BLaER1 (cell line): Measurements from ENCODE around the gene MTARC1.

ENCODE experiments used
- H3K27ac ChIP-seq: shearing (Covaris generic); formaldehyde crosslinking; 2 replicates; pipeline ENCODE4 v1.8.1; 2022
- H3K27me3 ChIP-seq: shearing (Covaris generic); formaldehyde crosslinking; 2 replicates; pipeline ENCODE4 v1.8.1; 2022
- H3K36me3 ChIP-seq: shearing (Covaris generic); formaldehyde crosslinking; 2 replicates; pipeline ENCODE4 v1.8.1; 2022
- H3K4me1 ChIP-seq: shearing (Covaris generic); formaldehyde crosslinking; 2 replicates; pipeline ENCODE4 v1.8.1; 2022
- H3K4me2 ChIP-seq: shearing (Covaris generic); formaldehyde crosslinking; 2 replicates; pipeline ENCODE4 v1.8.1; 2022
- H3K4me3 ChIP-seq: shearing (Covaris generic); formaldehyde crosslinking; 2 replicates; pipeline ENCODE4 v1.8.1; 2022
- H3K9ac ChIP-seq: shearing (Covaris generic); formaldehyde crosslinking; 2 replicates; pipeline ENCODE4 v1.8.1; 2022
- H3K9me3 ChIP-seq: shearing (Covaris generic); formaldehyde crosslinking; 2 replicates; pipeline ENCODE4 v1.8.1; 2022
- H4K20me1 ChIP-seq: shearing (Covaris generic); formaldehyde crosslinking; 2 replicates; pipeline ENCODE4 v1.8.1; 2022
- Cebpa-rat ChIP-seq: shearing (Covaris generic); IDR thresholded peaks from 2 replicates; pipeline ENCODE4 v1.8.1; 2022

The MTARC1 gene

GRCh38 chr1:220810963-220811362 is 24.2 kb downstream of the MTARC1 start:
- H3K4me3 ChIP-seq = no peak overlapping the region
- H4K20me1 ChIP-seq = no peaks in the 10 kb centered on the region
- H3K36me3 ChIP-seq = no peaks in the 10 kb centered on the region
- H3K4me2 ChIP-seq = no peak overlapping the region
- peaks cover 4% of the 10 kb centered on the region; the same call in 1 of the 2 replicates for H3K4me1 ChIP-seq
- H3K9ac ChIP-seq = no peak overlapping the region
- no peaks in the 10 kb centered on the region for H3K9me3 ChIP-seq
- H3K27me3 ChIP-seq = no peaks in the 10 kb centered on the region
- TF ChIP-seq Cebpa-rat = no peak
- H3K27ac ChIP-seq = no peak overlapping the region

DNA sequence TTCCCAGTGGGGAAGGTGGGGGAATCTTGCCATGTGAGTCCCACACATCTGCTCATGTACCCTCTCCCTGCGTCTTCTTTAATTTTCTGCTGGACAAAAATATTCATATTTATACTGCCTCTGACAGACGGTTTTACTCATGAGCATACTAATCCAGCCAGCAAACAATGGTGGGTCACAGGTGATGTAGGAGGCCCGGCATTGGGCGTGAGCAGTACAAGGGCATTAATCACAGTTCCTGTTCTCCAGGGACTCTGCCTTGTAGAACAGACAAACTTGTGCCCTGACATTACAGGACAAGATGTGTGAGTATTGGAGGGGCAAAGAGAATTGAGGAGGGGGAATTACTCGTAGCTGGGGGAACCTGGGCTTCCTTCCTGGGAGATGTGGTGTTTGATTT is 25.0 kb downstream of the MTARC1 start:
- TF ChIP-seq Cebpa-rat = no peak

GRCh38 chr1:220812308-220812707 is 25.6 kb downstream of the MTARC1 start:
- H3K9me3 ChIP-seq = no peaks in the 10 kb centered on the region
- H4K20me1 ChIP-seq = no peaks in the 10 kb centered on the region
- H3K9ac ChIP-seq = no peak overlapping the region
- H3K36me3 ChIP-seq = no peaks in the 10 kb centered on the region
- no peak overlapping the region for H3K27ac ChIP-seq
- TF ChIP-seq Cebpa-rat = no peak
- H3K4me2 ChIP-seq = no peak overlapping the region
- H3K4me1 ChIP-seq = peaks cover 4% of the 10 kb centered on the region; the same call in 1 of the 2 replicates
- H3K27me3 ChIP-seq = no peaks in the 10 kb centered on the region
- no peak overlapping the region for H3K4me3 ChIP-seq

More for the DNA sequence above, 25.0 kb downstream of the MTARC1 start:
- Histone ChIP-seq H3K4me1 (peaks cover 4% of the 10 kb centered on the region; the same call in 1 of the 2 replicates), H3K9me3 (no peaks in the 10 kb centered on the region), H3K36me3 (no peaks in the 10 kb centered on the region), H3K27ac (no peak overlapping the region), H3K9ac (no peak overlapping the region), H3K4me3 (no peak overlapping the region), H3K4me2 (no peak overlapping the region), H4K20me1 (no peaks in the 10 kb centered on the region), H3K27me3 (no peaks in the 10 kb centered on the region)

DNA sequence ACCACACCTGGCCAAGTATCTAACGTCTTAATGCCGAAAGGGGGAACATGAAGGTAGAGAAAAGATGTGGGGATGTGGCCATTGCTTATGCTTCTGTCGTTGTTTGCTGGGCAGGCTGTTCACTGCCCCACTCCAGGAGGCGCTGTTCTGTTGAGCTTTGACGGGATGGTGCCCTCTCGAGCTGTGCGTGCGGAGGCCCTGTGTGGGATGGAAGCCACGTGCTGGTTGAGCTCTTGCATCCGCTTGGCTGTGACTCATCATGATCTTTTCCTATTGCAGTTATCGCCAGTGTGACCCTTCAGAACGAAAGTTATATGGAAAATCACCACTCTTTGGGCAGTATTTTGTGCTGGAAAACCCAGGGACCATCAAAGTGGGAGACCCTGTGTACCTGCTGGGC is 26.3 kb downstream of the MTARC1 start:
- no peaks in the 10 kb centered on the region for H4K20me1 ChIP-seq
- H3K9ac ChIP-seq = no peak overlapping the region
- H3K27ac ChIP-seq = no peak overlapping the region
- peaks cover 4% of the 10 kb centered on the region; the same call in 1 of the 2 replicates for H3K4me1 ChIP-seq
- H3K9me3 ChIP-seq = no peaks in the 10 kb centered on the region
- no peak overlapping the region for H3K4me2 ChIP-seq
- no peak overlapping the region for H3K4me3 ChIP-seq
- H3K36me3 ChIP-seq = no peaks in the 10 kb centered on the region
- H3K27me3 ChIP-seq = no peaks in the 10 kb centered on the region
- no peak for TF ChIP-seq Cebpa-rat

DNA sequence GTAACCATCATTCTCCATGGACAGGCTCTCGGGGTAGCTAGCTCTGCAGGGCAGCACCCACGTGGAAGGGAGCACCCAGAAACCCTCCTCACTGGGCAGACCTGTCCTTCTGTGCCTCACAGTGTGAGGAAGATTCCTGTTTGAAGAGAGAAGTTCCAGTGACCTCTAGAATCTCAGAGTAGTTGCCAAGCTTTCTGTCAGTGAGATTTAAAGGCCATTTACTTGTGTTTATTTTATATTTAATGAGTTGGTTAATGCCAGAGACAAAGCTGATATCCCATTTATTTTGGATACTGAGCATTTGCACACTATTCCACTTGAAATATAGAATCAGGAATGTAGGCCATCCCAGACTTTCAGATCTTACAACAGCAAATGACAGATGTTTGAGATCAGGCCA is 28.7 kb downstream of the MTARC1 start:
- Histone ChIP-seq H3K9me3 (no peaks in the 10 kb centered on the region), H3K4me3 (no peak overlapping the region), H4K20me1 (no peaks in the 10 kb centered on the region), H3K27ac (no peak overlapping the region), H3K9ac (no peak overlapping the region), H3K4me2 (no peak overlapping the region), H3K36me3 (no peaks in the 10 kb centered on the region), H3K27me3 (no peaks in the 10 kb centered on the region), H3K4me1 (peaks cover 3% of the 10 kb centered on the region; the same call in 1 of the 2 replicates)
- TF ChIP-seq Cebpa-rat = no peak

DNA sequence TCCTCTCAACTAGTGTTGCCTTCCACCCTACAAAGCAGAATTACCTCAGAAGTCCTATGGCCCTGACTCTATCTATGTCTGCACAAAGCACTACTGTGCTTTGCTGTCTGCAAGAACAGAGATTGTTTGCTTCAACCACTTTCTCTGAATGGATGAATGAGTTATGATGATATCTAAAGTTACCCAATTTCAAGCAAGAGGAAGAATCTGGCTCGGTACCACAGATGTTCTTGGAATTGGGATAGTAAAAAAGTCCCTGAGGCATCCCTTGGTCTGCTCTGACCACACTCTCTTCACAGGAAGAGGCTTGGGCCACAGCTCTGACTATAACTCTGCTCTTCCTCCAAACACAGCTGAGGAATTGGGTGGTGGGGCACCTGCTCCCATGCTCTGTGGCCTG is 31.2 kb downstream of the MTARC1 start:
- Histone ChIP-seq H3K27me3 (no peaks in the 10 kb centered on the region), H4K20me1 (no peaks in the 10 kb centered on the region), H3K4me2 (no peak overlapping the region), H3K4me1 (no peaks in the 10 kb centered on the region), H3K9me3 (no peaks in the 10 kb centered on the region), H3K9ac (no peak overlapping the region), H3K36me3 (no peaks in the 10 kb centered on the region), H3K4me3 (no peak overlapping the region), H3K27ac (no peak overlapping the region)
- TF ChIP-seq Cebpa-rat = no peak

- Histone ChIP-seq H3K27ac (no peak overlapping the region), H3K4me3 (no peak overlapping the region), H3K36me3 (no peaks in the 10 kb centered on the region), H3K9me3 (no peaks in the 10 kb centered on the region), H3K27me3 (no peaks in the 10 kb centered on the region), H3K4me2 (no peak overlapping the region), H3K4me1 (no peaks in the 10 kb centered on the region), H4K20me1 (no peaks in the 10 kb centered on the region), H3K9ac (no peak overlapping the region)
- no peak for TF ChIP-seq Cebpa-rat
These were observed 31.9 kb downstream of the MTARC1 start for GRCh38 chr1:220818421-220819173.

- H4K20me1 ChIP-seq = no peaks in the 10 kb centered on the region
- no peak overlapping the region for H3K4me3 ChIP-seq
- H3K27me3 ChIP-seq = no peaks in the 10 kb centered on the region
- H3K4me2 ChIP-seq = no peak overlapping the region
- H3K9me3 ChIP-seq = no peaks in the 10 kb centered on the region
- H3K4me1 ChIP-seq = no peaks in the 10 kb centered on the region
- no peak for TF ChIP-seq Cebpa-rat
- H3K27ac ChIP-seq = no peak overlapping the region
- no peak overlapping the region for H3K9ac ChIP-seq
- no peaks in the 10 kb centered on the region for H3K36me3 ChIP-seq
These were observed 32.8 kb downstream of the MTARC1 start for GRCh38 chr1:220819467-220820026.

DNA sequence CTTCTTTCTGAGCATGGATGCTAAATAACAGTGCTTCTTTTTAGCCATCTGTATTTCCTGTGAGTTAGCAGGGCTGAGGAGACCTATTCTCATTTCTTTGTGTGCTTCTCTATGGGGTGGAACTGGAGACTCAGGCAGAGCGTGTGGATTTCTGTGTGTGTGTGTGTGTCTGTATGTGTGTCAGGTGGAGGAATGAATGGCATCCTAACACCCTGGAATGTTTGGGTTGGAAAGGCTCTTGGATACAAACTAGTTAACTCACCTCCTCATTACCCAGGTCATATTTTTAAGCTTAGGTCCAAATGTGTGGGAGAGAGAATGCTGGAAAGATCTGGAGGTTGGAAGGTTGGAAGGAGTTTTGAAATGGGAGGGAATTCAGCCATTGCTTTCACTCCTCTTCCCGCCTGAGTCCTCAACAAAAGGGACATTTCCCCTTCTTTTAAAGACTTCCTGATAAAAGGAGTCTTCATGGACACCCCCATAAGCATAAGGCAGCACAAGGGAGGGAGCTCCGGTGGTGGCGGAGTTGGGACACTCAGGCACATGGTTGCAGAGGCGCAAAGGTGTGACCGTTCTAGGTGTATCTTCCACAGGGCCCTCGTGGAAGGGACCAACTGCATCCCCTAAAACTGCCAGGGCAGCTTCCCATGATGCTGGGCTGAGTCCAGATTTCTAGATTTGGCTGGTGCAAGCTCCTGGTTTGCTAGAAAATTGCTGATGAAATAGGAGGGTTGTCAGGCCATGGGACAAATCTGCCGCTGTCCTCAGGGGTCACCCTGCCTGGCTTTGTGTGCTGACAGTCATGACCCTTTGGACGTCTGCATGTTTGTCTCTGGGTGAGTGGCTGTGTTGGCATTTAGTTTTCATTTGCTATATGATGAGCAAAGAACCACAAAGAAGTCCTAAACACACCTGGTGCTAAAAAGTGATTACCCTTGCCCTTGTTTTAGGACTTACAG is 37.6 kb downstream of the MTARC1 start:
- no peak for TF ChIP-seq Cebpa-rat
- Histone ChIP-seq H3K4me2 (no peak overlapping the region), H3K27ac (no peak overlapping the region)

More for the DNA sequence above, 37.6 kb downstream of the MTARC1 start:
- Histone ChIP-seq H3K27me3 (no peaks in the 10 kb centered on the region), H3K9me3 (no peaks in the 10 kb centered on the region), H3K9ac (no peak overlapping the region), H3K36me3 (no peaks in the 10 kb centered on the region), H3K4me3 (no peak overlapping the region), H4K20me1 (no peaks in the 10 kb centered on the region), H3K4me1 (peaks cover 9% of the 10 kb centered on the region)
